GM19397 (cell line): ENCODE data around the gene CHRD.

Experiments used
- ATAC-seq: cut with Tn5 transposase; IDR thresholded peaks from one replicate; pipeline ENCODE4 v1.9.1; 2021; ENCODE audit warnings: mild to moderate bottlenecking, moderate library complexity; ENCODE audit not compliant: unreplicated experiment

Gene CHRD

DNA sequence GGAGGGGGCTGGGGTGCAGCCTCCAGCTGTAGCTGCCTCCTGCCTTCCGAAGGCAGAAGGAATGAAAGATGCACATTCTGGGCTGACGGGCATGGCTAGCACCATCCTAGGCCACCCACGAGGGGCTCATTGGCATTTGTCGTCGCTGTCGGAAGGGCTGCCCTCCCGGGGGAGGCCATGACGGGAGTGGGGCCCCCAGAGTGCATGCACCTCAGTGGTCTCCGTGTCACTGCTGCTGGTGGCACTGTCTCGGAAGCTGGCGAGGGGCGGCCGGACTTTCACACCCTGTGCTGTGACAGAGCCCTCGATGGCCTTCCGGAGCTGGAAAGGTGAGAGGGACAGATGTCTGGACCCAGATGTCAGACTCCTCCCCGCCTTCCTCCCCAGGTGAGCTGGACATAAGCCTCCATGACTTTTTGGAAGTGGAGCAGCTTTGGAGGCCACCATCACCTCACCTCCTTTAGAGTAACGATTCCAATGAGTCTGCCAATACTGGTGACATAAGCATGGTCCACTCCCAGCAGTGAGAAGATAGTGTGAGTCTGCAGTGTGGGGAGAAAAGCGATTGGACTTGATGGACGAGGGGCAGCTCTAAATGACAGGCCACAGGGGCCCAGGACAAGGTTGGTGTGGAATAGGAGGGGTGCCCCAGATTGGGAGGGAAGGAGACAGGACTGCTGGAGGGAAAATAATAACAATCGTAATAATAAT lies 33.2 kb upstream of the CHRD start:
- no peak for ATAC-seq

DNA sequence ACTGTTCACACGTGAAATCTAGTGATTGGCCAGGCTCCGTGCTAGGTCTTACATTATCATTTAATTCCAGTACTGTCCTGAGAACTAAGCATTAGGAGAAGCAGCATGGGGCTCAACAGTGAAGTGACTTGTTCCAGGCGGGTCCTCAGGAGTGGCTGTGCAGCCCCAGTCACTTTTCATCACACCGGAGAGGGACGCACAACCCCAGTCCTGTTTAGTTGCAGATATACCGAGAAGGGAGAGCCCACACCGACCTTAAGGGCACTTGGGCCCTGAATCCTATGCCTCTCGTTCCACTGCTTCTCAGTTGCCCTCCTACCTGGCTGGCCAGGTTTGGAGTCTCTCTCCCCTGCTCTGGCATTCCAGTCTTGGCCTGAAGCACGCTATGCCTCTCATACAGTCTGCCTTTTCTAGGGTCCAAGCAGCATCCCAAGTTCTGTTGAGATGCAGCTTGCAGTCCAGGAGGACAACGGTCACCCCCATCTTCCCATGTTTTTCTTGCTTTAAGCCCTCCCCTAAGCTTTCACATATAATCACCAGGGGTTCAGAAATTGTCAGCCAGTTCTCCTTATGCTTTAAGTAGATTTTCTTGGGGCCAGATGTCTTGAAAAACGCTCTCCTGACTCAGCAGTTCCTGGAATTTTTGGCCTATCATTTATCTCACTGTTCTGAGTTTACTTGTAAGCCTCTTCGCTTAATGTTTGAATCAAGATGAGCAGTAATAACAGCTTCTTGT lies 32.4 kb upstream of the CHRD start:
- ATAC-seq: no peak

DNA sequence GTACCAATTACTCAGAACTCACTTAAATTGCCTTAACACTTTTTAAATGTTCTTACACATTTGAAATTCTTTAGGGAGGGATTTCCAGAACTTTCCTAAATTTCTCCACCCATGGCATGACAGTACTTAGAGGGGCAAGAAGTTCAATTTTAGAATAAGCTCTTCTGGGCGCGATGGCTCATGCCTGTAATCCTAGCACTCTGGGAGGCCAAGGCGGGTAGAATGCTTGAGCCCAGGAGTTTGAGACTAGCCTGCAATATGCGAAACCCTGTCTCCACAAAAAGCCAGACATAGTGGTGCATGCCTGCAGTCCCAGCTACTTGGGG lies 31.8 kb upstream of the CHRD start:
- ATAC-seq: no peak

DNA sequence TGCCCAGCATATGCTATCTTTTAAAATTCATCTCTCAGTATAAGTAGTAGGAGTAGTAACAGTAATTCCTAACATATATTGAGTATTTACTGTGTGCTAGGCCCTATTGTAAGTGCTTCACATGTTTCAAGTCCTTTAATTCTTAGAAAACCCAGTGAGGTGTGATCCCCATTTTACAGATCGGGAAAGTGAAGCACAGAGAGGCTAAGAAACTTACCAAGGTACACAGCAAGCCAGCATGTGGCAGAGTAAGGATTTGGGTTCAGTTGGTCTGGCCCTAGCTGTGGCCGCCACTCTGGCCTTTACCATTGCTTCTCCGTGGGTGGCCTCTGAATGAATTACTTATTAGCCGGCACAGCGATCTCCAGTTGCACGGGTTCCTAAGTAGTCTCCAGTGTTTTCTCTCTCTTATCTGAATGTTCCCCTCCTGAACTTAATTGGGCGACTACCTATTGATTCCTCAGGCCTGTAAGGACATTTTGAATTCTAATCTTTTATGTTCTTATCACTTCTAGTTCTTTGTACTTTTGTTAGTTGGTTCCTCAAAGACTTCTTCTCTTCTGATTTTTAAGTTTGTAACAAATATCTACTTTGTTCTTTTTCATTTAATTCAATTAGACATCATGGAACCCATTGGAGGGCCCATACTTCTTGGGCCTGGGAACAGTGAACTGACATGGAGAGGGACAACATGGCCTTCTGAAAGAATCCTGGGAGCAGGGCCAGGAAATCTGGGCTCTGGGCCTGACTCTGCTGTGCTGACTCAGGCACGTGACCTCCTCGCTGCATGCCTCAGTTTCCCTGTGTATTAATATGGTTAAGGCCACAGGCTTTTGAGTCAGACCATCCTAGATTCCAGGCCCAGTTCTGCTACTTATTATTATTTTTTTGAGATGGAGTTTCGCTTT lies 30.0 kb upstream of the CHRD start:
- ATAC-seq: no peak

DNA sequence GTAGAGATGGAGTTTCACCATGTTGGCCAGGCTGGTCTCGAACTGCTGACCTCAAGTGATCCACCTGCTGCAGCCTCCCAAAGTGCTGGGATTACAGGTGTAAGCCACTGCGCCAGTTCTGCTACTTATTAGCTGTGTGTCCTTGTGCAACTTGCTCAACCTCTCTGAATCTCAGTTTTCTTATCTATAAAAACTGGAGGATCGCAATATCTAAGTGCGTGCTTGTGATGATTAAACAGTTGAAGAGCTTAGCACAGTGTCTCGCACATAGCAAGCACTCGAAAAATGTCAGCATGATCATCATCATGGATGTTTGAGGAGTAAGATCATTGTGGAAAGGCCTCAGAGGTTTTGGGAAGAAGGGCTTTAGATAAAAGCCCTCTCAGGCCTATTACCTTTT lies 29.2 kb upstream of the CHRD start:
- ATAC-seq: no peak

DNA sequence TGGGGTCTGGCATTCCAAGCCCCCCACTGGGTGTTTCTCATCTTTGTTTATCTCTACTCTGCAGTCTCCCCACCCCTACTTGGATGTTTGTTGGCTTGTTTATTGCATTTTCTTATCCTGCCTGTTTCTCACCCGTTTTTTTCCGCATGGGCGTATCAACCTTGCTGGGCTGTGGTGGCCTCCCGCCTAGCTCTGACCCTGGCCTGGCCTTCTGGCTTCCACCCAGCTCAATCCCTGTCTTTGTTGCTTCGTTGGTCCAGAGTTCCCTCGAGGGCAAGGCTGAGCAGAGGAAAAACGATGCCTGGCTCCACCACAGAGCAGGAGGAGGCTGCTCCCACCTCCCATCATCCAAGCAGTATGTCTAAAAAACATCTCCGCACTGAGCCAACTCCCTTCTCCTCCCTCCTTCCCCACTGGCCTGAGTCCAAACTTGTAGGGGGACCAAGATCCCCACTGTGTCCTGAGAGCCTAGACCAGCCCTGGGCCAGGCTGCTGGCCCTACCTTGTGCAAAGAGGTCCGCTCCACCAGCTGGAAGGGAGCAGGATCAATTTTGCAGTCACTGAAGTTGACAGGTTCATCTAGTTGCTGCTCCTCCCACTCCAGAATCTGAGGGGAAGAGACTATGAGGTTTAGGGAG lies 28.2 kb upstream of the CHRD start:
- no peak for ATAC-seq

DNA sequence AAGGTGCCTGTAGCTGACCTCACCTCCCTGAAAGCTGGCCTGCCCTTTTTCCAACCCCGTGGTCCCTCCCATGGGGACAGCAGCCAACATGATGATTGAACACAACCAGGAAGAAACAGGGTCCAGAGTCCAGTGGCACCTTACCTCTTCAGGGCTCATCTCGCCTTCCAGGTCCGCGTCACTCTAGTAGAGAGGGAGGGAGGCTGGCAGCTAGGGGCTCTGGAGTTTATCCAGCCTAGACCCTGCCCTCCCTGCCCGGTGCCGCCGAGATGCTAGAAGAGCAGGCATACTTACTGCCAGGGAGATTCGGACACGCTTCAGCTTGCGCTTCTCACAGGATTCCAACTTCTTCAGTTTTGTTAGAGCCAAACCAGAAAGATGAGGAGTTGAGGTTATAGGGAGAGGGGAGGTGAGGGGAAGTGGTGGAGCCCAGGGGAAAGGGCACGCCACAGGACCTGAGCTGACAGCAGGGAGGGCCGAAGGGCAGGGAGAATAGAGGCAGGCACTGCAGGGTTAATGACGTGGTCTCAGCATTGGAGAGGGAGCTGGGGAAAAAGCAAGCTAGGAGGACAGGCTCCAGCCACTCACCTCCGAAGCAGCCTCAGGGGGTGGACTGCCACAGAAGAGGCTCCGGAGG lies 27.6 kb upstream of the CHRD start:
- no peak for ATAC-seq

DNA sequence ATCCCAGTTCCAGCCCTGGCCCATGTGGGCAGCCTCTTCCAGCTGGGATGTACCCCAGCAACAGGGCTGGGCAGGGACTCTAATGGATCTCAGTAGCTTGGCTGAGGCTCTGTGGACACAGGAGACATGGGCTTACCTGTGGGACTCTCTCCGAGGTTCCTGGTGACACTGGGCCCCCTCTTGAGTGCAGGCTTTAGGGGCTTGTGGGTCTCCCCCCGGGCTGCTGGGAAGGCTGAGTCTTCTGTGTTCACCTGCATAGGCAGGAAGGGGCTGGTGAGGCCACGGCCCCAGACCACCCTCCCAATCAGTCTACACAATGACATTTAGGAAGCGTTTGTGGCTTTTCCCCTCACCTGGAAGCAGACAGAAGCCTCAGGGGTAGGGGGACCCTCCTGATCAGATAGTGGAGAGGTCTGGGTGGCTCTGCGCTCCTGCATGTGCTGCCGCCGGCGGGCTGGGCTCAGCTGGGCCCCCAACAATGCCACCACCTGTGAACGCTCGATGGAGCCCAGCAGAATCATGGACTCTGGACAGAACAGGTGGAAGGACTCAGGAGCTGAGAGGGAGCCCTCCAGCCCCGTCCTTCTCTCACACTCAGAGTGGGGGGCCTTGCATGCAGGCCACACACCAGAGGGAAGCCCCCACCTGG lies 26.8 kb upstream of the CHRD start:
- ATAC-seq: no peak

DNA sequence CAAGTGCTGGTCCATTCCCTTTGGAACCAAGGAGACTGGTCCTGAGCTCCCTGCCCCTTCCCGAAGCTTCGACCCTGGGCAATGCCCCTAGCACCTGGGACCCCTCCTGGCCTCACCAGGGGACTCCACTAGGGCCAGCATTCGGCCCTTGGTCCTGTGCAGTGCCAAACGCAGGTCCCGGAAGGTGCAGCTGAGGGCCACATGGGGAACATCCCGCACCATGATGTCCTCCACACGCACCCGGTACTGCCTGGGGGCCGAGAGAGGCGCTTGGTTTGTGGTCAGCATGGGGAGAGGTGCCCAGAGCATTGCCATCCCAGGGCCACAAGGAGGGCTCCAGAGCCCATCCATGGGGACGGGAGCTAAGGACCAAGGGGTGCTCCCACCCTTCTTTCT lies 26.3 kb upstream of the CHRD start:
- ATAC-seq: no peak

DNA sequence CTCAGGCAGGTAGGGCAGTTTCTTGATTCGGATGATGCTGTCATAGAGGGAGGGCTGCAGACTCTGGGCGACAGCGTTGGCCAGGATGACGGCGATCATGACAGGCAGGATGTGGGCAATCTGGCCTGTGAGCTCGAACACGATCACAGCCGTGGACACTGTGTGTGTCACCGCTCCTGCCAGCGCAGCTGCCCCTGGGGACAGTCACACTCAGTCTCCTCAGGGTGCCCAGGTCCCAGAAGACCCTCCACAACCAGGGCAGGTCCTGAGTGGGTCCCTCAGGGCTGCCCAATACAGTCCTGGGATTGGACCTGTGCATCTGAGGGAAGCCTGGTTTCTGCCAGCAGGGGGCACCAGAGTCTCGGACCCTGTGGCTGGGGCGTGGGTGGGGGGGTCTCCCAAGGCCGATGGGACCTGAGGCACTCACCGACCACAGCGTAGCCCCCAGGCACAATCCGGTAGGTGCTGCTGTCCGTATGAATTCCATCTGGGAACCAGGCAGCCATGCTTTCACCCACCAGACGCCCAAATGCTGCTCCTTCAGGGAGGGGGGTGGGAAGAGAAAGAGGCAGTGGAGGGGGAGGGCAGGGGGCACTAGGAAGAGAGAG lies 25.6 kb upstream of the CHRD start:
- ATAC-seq: no peak

DNA sequence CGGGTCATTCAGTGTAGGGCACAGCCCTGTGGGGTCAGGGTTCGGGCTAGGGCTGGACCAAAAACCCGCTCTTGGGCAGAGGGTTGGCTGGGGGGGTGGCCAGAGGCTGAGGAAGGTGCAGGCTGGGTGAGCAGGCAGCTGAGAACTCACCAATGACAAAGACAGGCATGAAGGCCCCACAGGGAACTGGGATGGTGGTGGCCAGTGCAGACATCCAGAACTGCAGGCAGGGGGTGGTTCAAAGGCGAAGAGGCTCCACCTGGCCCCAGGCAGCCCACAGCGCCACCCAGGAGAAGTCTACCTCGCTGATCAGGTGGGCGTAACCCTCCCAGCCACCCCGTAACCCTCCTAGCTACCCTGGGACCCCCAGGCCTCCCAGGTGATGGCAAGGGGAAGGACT lies 25.1 kb upstream of the CHRD start:
- ATAC-seq: no peak

DNA sequence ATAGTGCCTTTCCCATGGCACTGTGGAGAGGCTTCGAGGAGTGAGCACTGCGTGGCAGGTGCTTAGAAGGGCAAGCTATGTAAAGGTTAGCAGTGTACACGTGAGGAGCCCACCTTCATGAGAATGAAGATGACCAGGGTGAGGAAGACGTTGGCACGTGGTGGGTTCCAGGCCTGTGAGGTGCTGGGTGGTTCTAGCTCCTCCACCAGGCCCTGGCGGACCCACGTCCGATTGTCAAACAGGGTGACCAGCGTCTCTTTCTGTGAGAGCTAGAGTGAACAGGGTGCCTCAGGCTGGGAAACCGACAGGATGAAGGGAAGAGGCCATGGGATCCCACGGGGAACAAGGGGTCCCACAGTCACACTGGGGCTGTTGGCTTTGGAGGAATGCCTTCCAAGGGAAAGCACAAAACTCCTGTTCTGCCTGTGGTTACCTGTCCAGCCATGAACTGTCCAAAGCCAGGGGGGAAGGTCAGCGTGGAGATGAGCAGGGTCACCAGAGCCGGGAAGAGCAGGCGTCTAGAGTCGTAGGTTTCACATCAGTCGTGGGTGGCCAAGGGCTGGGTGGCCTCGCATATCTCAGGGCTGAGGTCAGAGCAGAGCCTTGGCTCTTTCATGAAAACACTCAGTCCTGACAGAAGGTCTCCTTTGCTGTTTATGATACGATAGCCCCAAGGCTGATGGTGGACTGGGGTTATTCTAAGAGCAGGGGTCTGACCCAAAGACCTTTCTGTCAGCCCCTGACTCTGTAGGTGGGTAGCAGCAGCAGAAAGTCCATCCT lies 24.4 kb upstream of the CHRD start:
- no peak for ATAC-seq

DNA sequence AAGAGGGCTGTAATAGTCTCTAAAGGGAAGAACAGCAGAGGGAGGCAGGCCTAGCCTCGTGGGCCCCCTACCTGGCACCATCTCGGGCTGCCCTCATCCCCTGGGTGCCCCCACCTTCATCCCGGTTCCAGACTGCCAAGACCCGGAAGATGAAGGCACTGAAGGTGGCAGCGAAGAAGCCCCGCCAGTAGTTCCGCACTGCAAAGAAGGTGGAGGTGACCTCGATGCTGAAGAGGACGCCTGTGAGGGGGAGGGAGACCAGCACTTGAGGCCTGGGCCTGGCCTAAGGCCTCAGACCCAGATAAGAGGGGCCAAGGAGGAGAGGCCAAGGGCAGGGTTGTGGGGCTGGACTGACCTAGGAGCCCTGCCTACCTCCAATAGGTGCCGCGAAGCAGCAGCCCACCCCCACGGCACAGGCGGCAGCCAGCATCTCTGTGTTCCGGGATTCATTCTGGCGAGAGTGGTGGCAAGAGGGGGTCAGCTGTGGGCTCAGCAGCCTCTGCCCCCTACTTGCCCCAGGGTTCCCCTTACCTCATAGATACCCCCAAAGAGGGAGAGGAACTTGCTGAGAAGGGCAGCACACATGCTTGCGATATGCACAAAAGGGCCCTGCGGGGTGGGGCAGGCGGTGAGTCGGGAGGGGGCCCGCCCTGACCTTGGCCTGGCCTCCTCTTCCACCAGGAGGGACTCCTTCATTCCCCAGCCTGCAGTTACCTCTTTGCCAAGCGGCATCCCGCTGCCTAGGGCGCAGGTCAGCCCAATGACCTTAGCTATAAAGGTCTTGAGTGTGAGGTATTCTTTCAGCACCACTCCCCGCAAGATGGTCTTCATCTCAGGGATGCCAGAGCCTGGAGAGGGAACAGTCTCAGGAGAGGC lies 22.4 kb upstream of the CHRD start:
- no peak for ATAC-seq

DNA sequence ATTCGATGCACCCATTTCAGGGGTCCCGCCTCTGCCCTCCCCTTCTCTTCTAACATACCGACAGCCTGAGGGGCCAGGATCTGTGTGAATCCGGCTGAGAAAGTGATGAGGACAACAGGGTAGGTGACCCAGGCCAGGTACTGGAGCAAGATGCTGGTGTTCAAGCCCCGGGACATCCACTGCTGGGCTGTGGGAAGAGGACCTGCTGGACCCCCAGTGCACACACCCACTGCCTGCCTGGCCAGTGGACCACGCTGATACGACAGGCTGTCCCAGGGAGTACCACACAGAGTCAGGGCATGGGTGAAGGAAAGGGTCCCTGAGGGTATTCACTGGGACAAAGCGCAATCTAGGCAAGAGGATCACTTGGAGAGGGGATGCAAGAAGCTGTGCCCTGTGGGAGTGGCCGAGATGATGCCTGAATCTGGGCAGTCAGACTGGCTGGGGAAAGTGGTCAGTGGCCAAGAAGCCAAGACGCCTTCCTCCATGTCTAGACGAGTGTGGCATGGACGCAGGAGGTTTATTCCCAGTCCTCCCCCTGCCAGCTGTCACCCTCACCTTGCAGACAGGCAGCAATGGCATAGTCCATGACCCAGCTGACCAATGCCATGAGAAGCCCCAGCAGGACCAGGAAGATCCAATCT lies 21.6 kb upstream of the CHRD start:
- no peak for ATAC-seq

DNA sequence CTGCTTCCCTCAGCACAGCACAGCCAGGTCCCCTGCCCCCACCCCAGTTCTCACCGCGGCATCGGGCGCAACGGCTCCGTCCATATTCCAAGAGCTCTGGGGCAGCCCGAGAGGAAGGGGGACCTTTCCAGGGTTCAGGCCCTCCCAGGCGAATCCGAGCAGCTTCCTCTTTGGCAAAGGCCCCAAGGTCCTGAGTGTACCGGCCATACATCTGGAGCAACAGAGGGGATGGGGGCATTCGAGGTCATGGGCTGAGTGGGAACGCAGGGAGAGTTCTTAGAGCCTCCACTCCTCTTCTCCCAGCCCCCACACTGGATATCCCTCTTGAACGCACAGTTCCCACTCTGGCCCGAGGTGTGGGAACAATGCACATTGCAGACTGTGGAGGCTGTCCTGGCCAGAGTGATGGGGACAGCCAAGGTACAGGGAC lies 20.9 kb upstream of the CHRD start:
- ATAC-seq: no peak

DNA sequence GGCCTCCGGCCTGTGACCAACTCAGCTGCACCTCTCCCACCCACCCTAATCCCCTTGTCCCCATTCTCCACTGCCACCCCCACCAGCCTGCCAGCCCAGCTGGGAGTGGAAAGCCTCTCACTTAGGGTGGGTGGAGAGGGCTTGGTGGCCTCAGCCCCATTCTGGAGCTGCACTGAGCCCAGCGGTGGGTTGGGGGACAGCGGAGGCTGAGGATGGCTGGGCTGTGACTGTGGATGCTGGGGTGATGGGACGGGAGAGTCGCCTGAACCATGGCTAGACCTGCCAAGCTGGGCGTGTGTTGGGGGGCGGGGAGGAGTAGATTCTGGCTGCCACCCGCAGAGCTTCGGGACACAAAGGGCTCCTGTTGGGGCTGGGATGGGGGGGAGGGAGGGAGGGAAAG lies 20.2 kb upstream of the CHRD start:
- no peak for ATAC-seq

DNA sequence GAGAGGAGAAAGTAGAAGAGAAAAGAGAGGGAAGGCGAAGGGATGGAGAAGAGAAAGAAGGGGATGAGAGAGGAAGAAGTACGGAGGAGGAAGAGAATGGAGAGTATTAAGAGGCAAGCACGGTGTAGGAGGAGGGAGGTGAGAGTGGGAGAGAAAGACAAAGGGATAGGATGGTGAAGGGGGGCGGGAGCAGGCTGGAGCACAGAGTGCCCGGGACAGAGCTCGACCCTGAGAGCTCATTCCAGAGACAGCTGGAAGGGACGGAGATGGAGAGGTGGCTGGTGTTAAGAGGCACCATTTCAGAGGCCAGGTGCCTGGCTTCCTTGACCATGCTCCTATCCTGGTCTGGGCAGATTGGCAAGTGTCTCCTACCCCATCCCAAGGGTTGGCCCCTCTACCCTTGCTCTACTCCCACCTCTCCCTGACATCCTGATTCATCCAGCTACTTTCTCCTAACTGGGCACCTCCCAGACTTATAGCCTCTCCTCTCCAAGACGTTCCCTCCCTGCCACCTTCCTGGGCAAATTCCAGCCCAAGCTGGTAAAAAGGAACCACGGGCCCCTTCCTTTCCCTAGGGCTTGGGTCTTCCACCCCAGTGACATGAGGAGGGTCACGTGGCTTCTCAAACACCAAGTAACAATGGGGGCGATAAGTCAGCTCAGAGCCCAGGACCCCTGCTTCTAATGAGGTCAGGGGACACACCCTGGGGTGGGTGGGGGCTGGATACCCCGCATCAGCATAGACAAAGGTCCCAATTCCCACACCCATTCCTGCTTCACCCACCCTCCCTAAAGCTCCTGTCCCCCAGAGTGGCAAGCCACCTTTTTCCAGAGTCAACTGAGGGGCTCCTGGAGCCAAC lies 19.6 kb upstream of the CHRD start:
- no peak for ATAC-seq
